Suprapubic skin (tissue), 4 donors: Measurements from ENCODE around the gene EPHA6. TPM values are rescaled to one million over a fixed set of nuclear protein-coding genes. Genes with fewer than 3 reads are reported as not detected.

ENCODE experiments used
- DNase-seq, 2 donors: peaks; one replicate each; pipeline ENCODE4 v3.0.0-alpha.2; 2019; ENCODE audit warnings: low spot score in 2 of 2
- H3K27ac ChIP-seq: fragments of 200-600 bp; sonication (generic); one replicate; pipeline ENCODE4 v1.5.1; 2019
- H3K27me3 ChIP-seq: fragments of 200-600 bp; sonication (generic); one replicate; pipeline ENCODE4 v1.5.1; 2019
- H3K36me3 ChIP-seq: fragments of 200-600 bp; sonication (generic); one replicate; pipeline ENCODE4 v1.5.1; 2019
- H3K4me1 ChIP-seq: fragments of 200-600 bp; sonication (generic); one replicate; pipeline ENCODE4 v1.5.1; 2019
- H3K4me3 ChIP-seq: fragments of 200-600 bp; sonication (generic); one replicate; pipeline ENCODE4 v1.5.1; 2019; ENCODE audit warnings: mild to moderate bottlenecking
- H3K9me3 ChIP-seq: fragments of 200-600 bp; sonication (generic); one replicate; pipeline ENCODE4 v1.5.1; 2019
- CTCF ChIP-seq, 2 donors: fragments of 200-600 bp in 1 of 2; fragments of 450-650 bp in 1 of 2; sonication (generic) in 1 of 2; IDR thresholded peaks; one replicate each; pipeline ENCODE4 v1.5.1; 2016 to 2019; ENCODE audit warnings: antibody characterized with exemption in 2 of 2, mild to moderate bottlenecking in 1 of 2, moderate library complexity in 1 of 2
- EP300 ChIP-seq: sonication (generic); formaldehyde crosslinking; IDR thresholded peaks from one replicate; pipeline ENCODE4 v1.6.1; 2017; ENCODE audit warnings: antibody characterized with exemption
- POLR2A ChIP-seq, 2 donors: fragments of 450-650 bp; IDR thresholded peaks; one replicate each; pipeline ENCODE4 v1.6.1; 2017; ENCODE audit warnings: antibody characterized with exemption in 2 of 2, mild to moderate bottlenecking in 2 of 2, moderate library complexity in 2 of 2
- POLR2AphosphoS5 ChIP-seq, 3 donors: sonication (generic); formaldehyde crosslinking; IDR thresholded peaks; one replicate each; pipeline ENCODE4 v1.6.1; 2017; ENCODE audit warnings: antibody characterized with exemption in 3 of 3
- WGBS: methylation state at CpG from one replicate; pipeline ENCODE4 v1.1.5; 2018; 5-methylcytosine and 5-hydroxymethylcytosine counted together
- total RNA-seq, 4 donors: library from RNA; depleted of rRNA; stranded (reverse); fragments of >200 nt; gene quantifications; one replicate each; pipeline ENCODE4 v1.1.0, GENCODE V29; 2016

Gene EPHA6
- total RNA-seq, 4 donors from 2014 or later = not detected

DNA sequence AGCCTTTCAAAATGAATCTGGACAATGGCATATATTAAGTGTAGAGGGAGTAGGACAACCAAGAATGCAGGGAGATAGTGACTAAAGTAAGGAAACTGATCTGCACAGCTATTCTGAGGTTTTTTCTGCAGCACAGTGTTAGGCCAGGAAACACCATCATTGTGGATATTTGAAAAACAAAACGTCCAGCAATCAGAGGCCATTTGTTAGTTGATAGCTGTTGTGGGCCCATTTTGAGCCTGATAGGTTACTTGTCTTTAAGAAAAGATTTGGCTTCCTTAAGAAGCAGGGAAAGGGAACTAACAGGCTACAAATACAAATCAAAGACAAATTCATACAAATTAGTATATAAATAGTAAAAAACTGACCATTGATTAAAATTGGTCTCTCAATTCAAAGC is 574.4 kb downstream of the EPHA6 start:
- H3K9me3 ChIP-seq = no peaks in the 10 kb centered on the region
- no peak for TF ChIP-seq EP300
- TF ChIP-seq CTCF (IDR thresholded peaks at IDR 0.05) = no peak
- no peak for TF ChIP-seq POLR2AphosphoS5 (IDR thresholded peaks at IDR 0.05)
- TF ChIP-seq POLR2A (IDR thresholded peaks at IDR 0.05) = no peak
- DNase-seq = no peak
- H3K36me3 ChIP-seq = no peaks in the 10 kb centered on the region
- H3K4me3 ChIP-seq = no peak overlapping the region
- H3K4me1 ChIP-seq = no peaks in the 10 kb centered on the region
- no peaks in the 10 kb centered on the region for H3K27me3 ChIP-seq
- H3K27ac ChIP-seq = no peak overlapping the region
- WGBS = 58% methylated on average over 1 of the region's 1 CpG

GRCh38 chr3:97389936-97390335 is 575.5 kb downstream of the EPHA6 start:
- Histone ChIP-seq H3K27me3 (no peaks in the 10 kb centered on the region), H3K4me3 (no peak overlapping the region), H3K36me3 (no peaks in the 10 kb centered on the region), H3K27ac (no peak overlapping the region), H3K4me1 (no peaks in the 10 kb centered on the region), H3K9me3 (no peaks in the 10 kb centered on the region)
- WGBS = 50% methylated on average over 1 of the region's 1 CpG
- no peak for DNase-seq
- TF ChIP-seq POLR2AphosphoS5 (IDR thresholded peaks at IDR 0.05) (no peak), EP300 (no peak), POLR2A (IDR thresholded peaks at IDR 0.05) (no peak), CTCF (IDR thresholded peaks at IDR 0.05) (no peak)

DNA sequence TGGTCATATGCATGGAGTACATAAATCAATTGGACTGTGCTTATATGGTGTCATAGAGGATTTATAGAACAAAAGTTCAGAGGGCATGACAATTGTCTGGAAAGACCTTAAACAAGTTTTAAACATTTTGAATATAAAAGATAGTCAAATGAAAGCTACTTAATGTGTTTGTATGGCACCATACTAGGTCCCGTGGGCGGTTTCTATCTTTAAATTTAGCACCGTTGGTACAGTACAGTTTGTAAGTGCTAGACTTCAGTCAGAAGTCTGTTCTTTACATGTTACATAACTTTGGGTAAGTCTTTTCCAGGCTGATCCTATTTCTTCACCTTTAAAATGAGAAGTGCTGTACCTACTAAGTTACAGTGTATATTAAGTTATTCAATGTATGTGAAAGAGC is 576.8 kb downstream of the EPHA6 start:
- Histone ChIP-seq H3K36me3 (no peaks in the 10 kb centered on the region), H3K27ac (no peak overlapping the region), H3K27me3 (no peaks in the 10 kb centered on the region), H3K4me3 (no peak overlapping the region), H3K9me3 (no peaks in the 10 kb centered on the region), H3K4me1 (no peaks in the 10 kb centered on the region)
- 78% methylated on average over 3 of the region's 3 CpGs for WGBS
- DNase-seq = no peak
- TF ChIP-seq POLR2A (IDR thresholded peaks at IDR 0.05) (no peak), CTCF (IDR thresholded peaks at IDR 0.05) (no peak), EP300 (no peak), POLR2AphosphoS5 (IDR thresholded peaks at IDR 0.05) (no peak)

DNA sequence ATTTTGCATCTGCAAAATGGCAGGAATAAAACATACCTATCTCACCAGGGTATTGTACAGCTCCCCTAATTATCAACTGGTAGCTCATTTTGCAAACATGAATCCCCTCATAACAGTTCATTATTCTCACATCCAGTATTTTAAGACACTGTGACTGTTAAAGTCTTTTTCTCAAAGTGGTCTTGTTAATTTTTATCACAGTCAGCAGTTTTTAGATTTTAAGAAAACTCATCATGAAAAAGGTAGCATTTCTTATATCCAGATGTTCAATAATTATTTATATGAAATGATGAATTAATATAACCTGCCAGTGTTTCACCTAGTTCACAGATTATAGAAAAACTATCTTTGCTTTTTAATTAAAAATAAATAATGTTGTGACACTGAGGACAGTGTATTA is 595.2 kb downstream of the EPHA6 start:
- Histone ChIP-seq H3K4me3 (no peak overlapping the region), H3K27me3 (no peaks in the 10 kb centered on the region), H3K27ac (no peak overlapping the region), H3K9me3 (no peaks in the 10 kb centered on the region), H3K36me3 (no peaks in the 10 kb centered on the region), H3K4me1 (no peaks in the 10 kb centered on the region)
- TF ChIP-seq CTCF (IDR thresholded peaks at IDR 0.05) = no peak
- no peak for TF ChIP-seq POLR2A (IDR thresholded peaks at IDR 0.05)
- TF ChIP-seq EP300 = no peak
- TF ChIP-seq POLR2AphosphoS5 (IDR thresholded peaks at IDR 0.05) = no peak
- DNase-seq = no peak

DNA sequence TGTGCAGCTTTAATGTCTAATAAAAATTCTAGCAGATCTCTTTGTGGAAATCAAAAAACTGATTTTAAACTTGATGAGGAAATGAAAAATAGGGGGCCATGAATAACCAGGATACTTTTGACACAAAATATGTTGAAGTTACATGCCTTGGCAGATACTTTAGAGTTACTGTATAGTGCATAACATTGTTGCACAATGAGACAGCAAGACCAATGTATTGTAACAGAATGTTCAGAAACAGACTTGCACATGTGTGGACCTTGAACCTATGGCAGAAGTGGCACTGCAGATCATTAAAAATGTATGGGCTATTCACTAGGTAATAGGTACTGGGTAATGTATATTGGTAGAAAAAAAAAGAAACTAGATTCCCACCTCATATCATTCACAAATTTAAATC is 607.2 kb downstream of the EPHA6 start:
- no peak overlapping the region for H3K4me3 ChIP-seq
- H3K27me3 ChIP-seq = no peaks in the 10 kb centered on the region
- DNase-seq = no peak
- peaks cover 3% of the 10 kb centered on the region for H3K9me3 ChIP-seq
- TF ChIP-seq POLR2AphosphoS5 (IDR thresholded peaks at IDR 0.05) = no peak
- H3K36me3 ChIP-seq = no peaks in the 10 kb centered on the region
- H3K27ac ChIP-seq = no peak overlapping the region
- no peaks in the 10 kb centered on the region for H3K4me1 ChIP-seq

DNA sequence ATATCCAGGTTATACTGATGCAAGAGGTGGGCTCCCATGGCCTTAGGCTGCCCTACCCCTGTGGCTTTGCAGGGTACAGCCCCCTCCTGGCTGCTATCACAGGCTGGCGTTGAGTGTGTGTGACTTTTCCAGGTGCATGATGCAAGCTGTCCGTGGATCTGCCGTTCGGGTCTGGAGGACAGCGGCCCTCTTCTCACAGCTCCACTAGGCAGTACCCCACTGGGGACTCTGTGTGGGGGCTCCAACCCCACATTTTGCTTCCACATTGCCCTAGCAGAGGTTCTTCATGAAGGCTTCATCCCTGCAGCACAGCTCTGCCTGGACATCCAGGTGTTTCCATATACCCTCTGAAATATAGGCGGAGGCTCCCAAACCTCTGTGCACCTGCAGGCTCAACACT is 610.6 kb downstream of the EPHA6 start:
- H3K4me3 ChIP-seq = no peak overlapping the region
- no peaks in the 10 kb centered on the region for H3K36me3 ChIP-seq
- no peak overlapping the region for H3K27ac ChIP-seq
- no peaks in the 10 kb centered on the region for H3K4me1 ChIP-seq
- H3K9me3 ChIP-seq = peaks cover 3% of the 10 kb centered on the region
- DNase-seq = no peak
- 98% methylated on average over 6 of the region's 6 CpGs for WGBS
- H3K27me3 ChIP-seq = no peaks in the 10 kb centered on the region
- TF ChIP-seq CTCF (IDR thresholded peaks at IDR 0.05) = no peak
- TF ChIP-seq EP300 = no peak
- no peak for TF ChIP-seq POLR2A (IDR thresholded peaks at IDR 0.05)
